GM12874 (cell line): ENCODE results near the gene SLC7A6.

Experiments
- CTCF ChIP-seq: IDR thresholded peaks from 2 replicates; pipeline ENCODE4 v1.5.1; 2011; ENCODE audit warnings: low read depth, mild to moderate bottlenecking, control low read depth, low read length, moderate library complexity; ENCODE audit not compliant: insufficient read depth

SLC7A6 gene

GRCh38 chr16:68297908-68298307 lies 33.6 kb downstream of the SLC7A6 start:
- no peak for TF ChIP-seq CTCF

- no peak for TF ChIP-seq CTCF
These were observed 34.0 kb downstream of the SLC7A6 start for GRCh38 chr16:68298312-68298711.

- TF ChIP-seq CTCF, result no peak
These were observed 34.7 kb downstream of the SLC7A6 start for GRCh38 chr16:68298907-68299561.

- no peak for TF ChIP-seq CTCF
These were observed 35.5 kb downstream of the SLC7A6 start for GRCh38 chr16:68299571-68300453.

GRCh38 chr16:68300734-68301459 lies 36.6 kb downstream of the SLC7A6 start:
- TF ChIP-seq CTCF, result no peak

GRCh38 chr16:68306633-68307032 lies 42.3 kb downstream of the SLC7A6 start:
- no peak for TF ChIP-seq CTCF

GRCh38 chr16:68309799-68310198 lies 45.5 kb downstream of the SLC7A6 start:
- TF ChIP-seq CTCF, result no peak
